GM12801 (cell line): Measurements from ENCODE around the gene SPAG17.

Source experiments
- CTCF ChIP-seq: IDR thresholded peaks from one replicate; pipeline ENCODE4 v1.5.1; 2011; ENCODE audit warnings: control low read depth; ENCODE audit not compliant: insufficient read length; ENCODE audit errors: extremely low read depth

SPAG17 gene

DNA sequence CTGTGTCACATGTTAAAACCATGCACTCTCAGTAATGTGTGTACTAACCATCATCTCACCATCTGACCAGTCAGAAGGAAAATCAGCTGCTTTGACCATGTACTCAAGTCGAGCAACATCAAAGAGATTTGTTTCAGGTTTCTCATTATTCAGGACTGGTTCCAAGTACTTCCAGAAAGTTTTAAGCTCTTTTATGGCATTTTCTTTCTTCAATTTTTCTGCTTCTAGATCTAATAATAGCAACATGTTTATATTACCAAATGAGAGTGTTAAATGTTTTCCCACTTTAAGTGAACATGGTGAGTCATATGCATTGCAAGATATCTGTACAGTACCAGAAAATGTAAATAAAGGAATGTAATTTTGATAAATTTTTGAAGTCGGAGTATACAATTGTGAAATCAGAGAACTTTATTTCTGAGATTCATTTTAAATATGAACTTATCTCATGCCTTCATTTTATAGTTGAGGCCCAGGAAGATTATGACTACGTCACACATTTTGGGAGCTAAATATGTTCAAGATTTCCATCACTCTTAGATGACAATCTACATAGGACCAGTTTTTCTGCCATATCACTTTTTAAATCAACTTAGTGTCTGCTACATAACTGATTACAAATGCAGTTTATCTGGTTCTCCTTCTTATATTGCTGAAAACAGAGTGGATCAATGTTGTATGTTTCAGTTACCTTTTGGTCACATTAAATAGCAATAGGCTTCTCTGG, 87.2 kb downstream of the SPAG17 start:
- TF ChIP-seq CTCF = no peak

DNA sequence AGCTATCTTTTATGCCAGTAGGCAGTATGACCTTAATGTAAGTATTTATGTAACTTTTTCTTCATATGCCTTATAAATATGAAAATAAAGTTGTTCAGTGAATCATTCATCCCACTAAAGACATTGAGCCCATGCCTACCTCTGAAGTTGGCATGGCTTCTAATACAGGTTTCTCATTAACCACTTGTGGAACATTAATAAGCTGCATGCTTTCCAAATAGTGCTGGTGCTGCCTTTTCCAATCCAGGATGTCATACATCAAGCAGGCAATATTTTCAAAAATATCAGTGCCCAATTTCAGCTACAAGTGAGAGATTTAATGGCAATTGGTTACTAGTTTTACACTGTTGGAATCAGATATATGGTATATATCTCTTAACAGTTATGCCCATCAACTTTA, 92.0 kb downstream of the SPAG17 start:
- no peak for TF ChIP-seq CTCF

DNA sequence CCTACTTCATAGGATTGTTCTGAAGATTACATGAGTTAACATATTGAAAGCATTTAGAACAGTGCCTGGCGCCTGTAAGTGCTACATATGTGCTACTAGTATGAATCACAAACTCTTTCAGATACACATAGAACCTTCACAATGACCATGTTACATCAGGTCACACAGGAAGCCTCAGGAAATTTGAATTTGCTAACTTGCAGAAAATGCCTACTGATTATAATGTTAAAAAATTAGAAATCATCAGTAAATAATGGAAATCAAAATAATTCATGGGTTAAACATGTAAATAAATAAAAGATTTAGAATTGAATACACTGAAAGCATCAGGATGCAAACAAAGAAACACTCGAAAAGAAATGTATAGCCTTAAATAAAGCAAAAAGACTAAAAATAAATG, 94.9 kb downstream of the SPAG17 start:
- TF ChIP-seq CTCF = no peak

- no peak for TF ChIP-seq CTCF
These were observed 99.7 kb downstream of the SPAG17 start for GRCh38 chr1:118085365-118085764.

DNA sequence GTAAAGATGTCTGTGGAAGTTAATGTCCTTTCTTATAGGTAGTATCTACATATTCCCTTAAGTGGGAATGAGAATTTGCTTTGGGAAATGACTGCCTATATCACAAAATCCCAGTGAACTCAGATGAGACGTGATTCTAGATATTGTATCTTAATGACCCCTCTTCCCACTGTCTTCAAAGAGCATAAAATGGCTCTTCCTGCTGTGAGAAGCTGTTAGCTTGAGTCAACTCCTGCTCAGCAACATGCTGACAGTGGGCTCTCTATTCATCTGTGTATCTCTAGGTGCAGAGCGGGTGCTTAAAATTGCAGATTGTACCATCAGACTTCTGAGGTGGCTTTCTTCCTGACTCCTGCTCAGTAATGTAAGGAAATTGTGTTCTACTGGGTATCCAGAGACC, 100.6 kb downstream of the SPAG17 start:
- TF ChIP-seq CTCF = no peak

- TF ChIP-seq CTCF = no peak
These were observed 102.0 kb downstream of the SPAG17 start for GRCh38 chr1:118082984-118083383.

DNA sequence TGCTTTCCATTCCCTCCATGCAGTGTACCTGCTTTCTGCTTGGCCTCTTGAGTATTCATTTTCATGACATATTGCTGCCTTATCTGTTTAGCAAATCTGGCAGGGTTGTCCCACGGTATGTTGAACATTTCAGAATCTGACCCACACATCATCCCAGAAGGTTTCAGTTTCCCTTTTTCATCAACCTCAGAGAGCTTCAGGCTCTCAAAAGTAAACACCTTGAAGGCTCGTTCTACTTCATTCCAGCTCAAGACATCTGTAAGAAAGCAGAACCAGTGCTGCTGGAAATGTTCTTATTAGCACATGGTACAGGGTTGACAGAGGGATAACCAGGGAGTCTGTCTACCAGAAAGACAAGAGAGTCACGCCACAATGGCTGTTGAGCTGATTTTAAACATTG, 103.6 kb downstream of the SPAG17 start:
- no peak for TF ChIP-seq CTCF
